GM12801 (cell line): Measurements from ENCODE around the gene ARHGAP19.

Experiments used
- CTCF ChIP-seq: IDR thresholded peaks from one replicate; pipeline ENCODE4 v1.5.1; 2011; ENCODE audit warnings: control low read depth; ENCODE audit not compliant: insufficient read length; ENCODE audit errors: extremely low read depth

Gene ARHGAP19

GRCh38 chr10:97292097-97292861 is at the start of gene ARHGAP19:
Gene ARHGAP19, minus strand, starts transcription at chr10:97292637. Its CDS starts 10 bp downstream, at chr10:97292627.
- no peak for TF ChIP-seq CTCF

GRCh38 chr10:97341416-97341815 is 49.0 kb upstream of the ARHGAP19 start:
- no peak for TF ChIP-seq CTCF

- TF ChIP-seq CTCF, result no peak
These were observed 45.6 kb upstream of the ARHGAP19 start for GRCh38 chr10:97338041-97338440.

GRCh38 chr10:97336942-97337831 is 44.8 kb upstream of the ARHGAP19 start:
- no peak for TF ChIP-seq CTCF

GRCh38 chr10:97336446-97336845 is 44.0 kb upstream of the ARHGAP19 start:
- TF ChIP-seq CTCF, result no peak

- no peak for TF ChIP-seq CTCF
These were observed 43.6 kb upstream of the ARHGAP19 start for GRCh38 chr10:97336006-97336405.

- TF ChIP-seq CTCF, result no peak
These were observed 42.8 kb upstream of the ARHGAP19 start for GRCh38 chr10:97335188-97335619.
